HUES64 (cell line): ENCODE data around the gene ATXN8OS. TPM values are rescaled to one million over a fixed set of nuclear protein-coding genes. Genes with fewer than 3 reads are reported as not detected.

Experiments used
- H3K27ac ChIP-seq: 2 replicates; pipeline ENCODE4 v1.7.0; 2013; ENCODE audit warnings: low read depth, low read length, inconsistent platforms
- H3K27me3 ChIP-seq: 2 replicates; pipeline ENCODE4 v1.6.1; 2013; ENCODE audit warnings: mild to moderate bottlenecking, low read length; ENCODE audit not compliant: insufficient read depth
- H3K36me3 ChIP-seq: 2 replicates; pipeline ENCODE4 v1.6.1; 2013; ENCODE audit warnings: mild to moderate bottlenecking, low read length; ENCODE audit not compliant: insufficient read depth
- H3K4me1 ChIP-seq: 2 replicates; pipeline ENCODE4 v1.6.1; 2013; ENCODE audit warnings: mild to moderate bottlenecking, low read length, moderate library complexity; ENCODE audit not compliant: insufficient read depth
- H3K4me3 ChIP-seq: 2 replicates; pipeline ENCODE4 v1.5.1; 2013; ENCODE audit warnings: mild to moderate bottlenecking, low read length, moderate library complexity
- H3K9ac ChIP-seq: 2 replicates; pipeline ENCODE4 v1.6.1; 2013; ENCODE audit warnings: mild to moderate bottlenecking, low read depth, low read length
- H3K9me3 ChIP-seq: 2 replicates; pipeline ENCODE4 v1.6.1; 2013; ENCODE audit warnings: low read depth, low read length; ENCODE audit not compliant: insufficient read depth
- WGBS: fragments of 150-250, 120-280 bp; methylation state at CpG from one replicate; pipeline ENCODE4 v1.1.7; 2013; ENCODE audit warnings: missing lambda C conversion rate; 5-methylcytosine and 5-hydroxymethylcytosine counted together
- polyA plus RNA-seq, 2 experiments: library from polyadenylated mRNA; stranded (reverse); fragments of 50-300 nt; gene quantifications; one replicate each; pipeline ENCODE4 v1.2.3, GENCODE V29; 2013

The ATXN8OS gene
- polyA plus RNA-seq (2013, experiment 1 of 2) = not detected
- not detected for polyA plus RNA-seq (2013, experiment 2 of 2)

DNA sequence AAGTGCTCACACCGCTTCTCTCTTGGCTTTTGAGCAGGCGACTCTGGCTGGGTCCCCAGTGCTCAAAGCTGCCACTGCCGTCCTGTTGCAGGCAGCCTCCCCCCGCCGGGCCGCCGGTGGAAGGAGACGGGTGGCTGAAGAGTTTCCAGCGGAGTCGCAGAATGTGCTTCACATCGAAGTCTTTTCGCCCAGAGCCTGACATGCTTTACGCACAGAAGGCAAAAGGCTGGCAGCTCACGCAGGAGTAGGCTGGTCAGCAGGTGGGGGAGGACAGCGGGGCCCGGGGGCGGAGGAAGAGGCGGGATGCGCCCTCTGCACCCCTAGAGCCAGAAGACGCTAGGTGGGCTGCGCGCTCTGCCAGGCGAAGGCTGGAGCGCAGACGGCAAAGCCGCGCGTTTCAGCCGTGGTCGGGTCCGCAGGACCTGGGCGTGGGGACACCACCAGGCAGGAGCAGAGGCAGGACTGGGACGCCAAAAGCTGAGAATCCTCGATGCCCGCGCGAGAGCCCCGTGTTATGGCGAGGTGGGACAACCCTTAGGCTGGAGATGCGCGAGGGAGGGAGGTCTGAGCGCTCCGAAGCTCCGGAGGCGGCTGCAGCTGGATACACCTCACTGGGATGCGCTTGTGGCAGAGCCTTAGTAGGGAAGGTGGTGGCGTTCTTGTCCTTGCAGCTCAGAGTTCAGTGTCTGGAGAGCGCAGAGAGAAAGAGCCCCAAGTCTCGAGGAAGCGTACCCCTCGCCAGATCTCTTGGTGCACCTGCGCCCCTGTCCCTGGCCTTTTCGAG, at the start of gene ATXN8OS:
Gene ATXN8OS, plus strand, starts transcription at position 329 of the 784 bp plus-strand sequence.
- WGBS = 7% methylated on average over 53 of the region's 53 CpGs
- Histone ChIP-seq H3K4me3 (peak within 1 kb of the TSS; percentile 53), H3K27ac (no peak within 1 kb of the TSS), H3K36me3 (no peaks in the 10 kb centered on the region), H3K9me3 (no peaks in the 10 kb centered on the region), H3K4me1 (0 out of 2 replicates have a peak, but pooled peaks cover 3% of the 10 kb centered on the region), H3K27me3 (peaks cover 62% of the 10 kb centered on the region), H3K9ac (no peak within 1 kb of the TSS)

DNA sequence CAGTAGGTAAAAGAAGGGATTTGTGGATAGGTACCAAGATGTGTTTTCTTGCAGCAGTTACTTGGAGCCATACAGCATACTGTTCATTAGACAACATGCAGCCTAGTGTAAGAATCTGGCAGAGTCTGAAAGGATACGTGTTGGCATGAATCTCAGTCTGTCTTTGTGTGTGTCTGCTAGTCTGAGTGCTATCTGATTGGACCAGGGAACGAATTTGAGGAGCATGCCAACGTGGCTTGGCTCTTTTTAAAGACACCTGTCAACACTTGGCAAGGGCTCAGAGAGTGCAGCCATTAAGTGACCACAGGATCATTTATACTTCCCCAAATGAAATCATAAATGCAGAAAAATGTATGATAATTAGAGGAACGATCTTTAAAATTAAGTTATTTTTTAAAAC, 27.6 kb upstream of the ATXN8OS start:
- no peaks in the 10 kb centered on the region for H3K36me3 ChIP-seq
- no peaks in the 10 kb centered on the region for H3K4me1 ChIP-seq
- no peaks in the 10 kb centered on the region for H3K9me3 ChIP-seq
- 92% methylated on average over 3 of the region's 4 CpGs for WGBS
- no peak overlapping the region for H3K4me3 ChIP-seq
- H3K27ac ChIP-seq = no peak overlapping the region
- no peak overlapping the region for H3K9ac ChIP-seq
- no peaks in the 10 kb centered on the region for H3K27me3 ChIP-seq

- WGBS = 98% methylated on average over 4 of the region's 4 CpGs
- no peak overlapping the region for H3K4me3 ChIP-seq
- no peaks in the 10 kb centered on the region for H3K36me3 ChIP-seq
- no peak overlapping the region for H3K27ac ChIP-seq
- H3K4me1 ChIP-seq = peaks cover 13% of the 10 kb centered on the region
- no peaks in the 10 kb centered on the region for H3K27me3 ChIP-seq
- H3K9me3 ChIP-seq = no peaks in the 10 kb centered on the region
- no peak overlapping the region for H3K9ac ChIP-seq
These were observed 20.4 kb upstream of the ATXN8OS start for GRCh38 chr13:70087247-70087646.

GRCh38 chr13:70088926-70089325, 18.7 kb upstream of the ATXN8OS start:
- H3K27ac ChIP-seq = no peak overlapping the region
- no peak overlapping the region; the same call in 1 of the 2 replicates for H3K4me3 ChIP-seq
- no peaks in the 10 kb centered on the region for H3K36me3 ChIP-seq
- WGBS = 70% methylated on average over 1 of the region's 2 CpGs
- H3K9ac ChIP-seq = no peak overlapping the region
- no peaks in the 10 kb centered on the region for H3K27me3 ChIP-seq
- no peaks in the 10 kb centered on the region for H3K9me3 ChIP-seq
- peaks cover 13% of the 10 kb centered on the region for H3K4me1 ChIP-seq

GRCh38 chr13:70090036-70090723, 17.4 kb upstream of the ATXN8OS start:
- H3K27ac ChIP-seq = no peak overlapping the region
- peaks cover 13% of the 10 kb centered on the region for H3K4me1 ChIP-seq
- no peaks in the 10 kb centered on the region for H3K36me3 ChIP-seq
- no peak overlapping the region for H3K9ac ChIP-seq
- no peaks in the 10 kb centered on the region for H3K27me3 ChIP-seq
- WGBS = 83% methylated on average over 1 of the region's 2 CpGs
- no peaks in the 10 kb centered on the region for H3K9me3 ChIP-seq
- no peak overlapping the region for H3K4me3 ChIP-seq

DNA sequence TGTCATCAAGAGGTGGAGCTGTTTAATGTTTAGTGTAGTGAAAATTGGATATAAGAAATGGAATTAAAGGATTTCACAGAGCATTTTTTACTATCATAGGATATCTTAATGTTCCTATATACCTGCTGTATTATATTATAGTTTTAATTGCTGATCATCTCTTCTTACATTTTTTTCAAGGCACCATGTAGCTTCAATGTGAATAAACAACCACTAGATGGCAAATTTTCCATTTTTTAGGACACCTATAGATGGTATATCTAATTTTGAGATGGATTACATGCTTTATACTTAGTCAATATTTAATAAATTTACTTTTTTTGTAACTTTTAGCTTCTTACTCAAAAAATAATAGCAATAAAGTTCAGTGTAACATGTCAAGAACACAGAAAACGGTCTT, 9.0 kb upstream of the ATXN8OS start:
- Histone ChIP-seq H3K27me3 (no peaks in the 10 kb centered on the region; the same call in 1 of the 2 replicates), H3K27ac (no peak overlapping the region), H3K4me1 (no peaks in the 10 kb centered on the region), H3K9me3 (no peaks in the 10 kb centered on the region), H3K4me3 (no peak overlapping the region), H3K9ac (no peak overlapping the region), H3K36me3 (no peaks in the 10 kb centered on the region)
- WGBS = no CpG with 5 or more reads among the region's 1 CpG

GRCh38 chr13:70104481-70104880, 3.1 kb upstream of the ATXN8OS start:
- H3K9me3 ChIP-seq = no peaks in the 10 kb centered on the region
- H3K9ac ChIP-seq = no peak overlapping the region
- H3K27ac ChIP-seq = no peak overlapping the region

GRCh38 chr13:70107125-70107497, 515 bp upstream of the ATXN8OS start:
- H3K27ac ChIP-seq = no peak overlapping the region
- H3K27me3 ChIP-seq = peaks cover 62% of the 10 kb centered on the region
- H3K4me1 ChIP-seq = 0 out of 2 replicates have a peak, but pooled peaks cover 3% of the 10 kb centered on the region
- 39% methylated on average over 9 of the region's 9 CpGs for WGBS
- no peak overlapping the region for H3K9ac ChIP-seq
- no peaks in the 10 kb centered on the region for H3K36me3 ChIP-seq
- peak overlapping the region; percentile 53 for H3K4me3 ChIP-seq
- no peaks in the 10 kb centered on the region for H3K9me3 ChIP-seq

More at GRCh38 chr13:70104481-70104880, 3.1 kb upstream of the ATXN8OS start:
- no peaks in the 10 kb centered on the region for H3K36me3 ChIP-seq
- 0 out of 2 replicates have a peak, but pooled peaks cover 3% of the 10 kb centered on the region for H3K4me1 ChIP-seq
- H3K4me3 ChIP-seq = no peak overlapping the region
- H3K27me3 ChIP-seq = peaks cover 47% of the 10 kb centered on the region

DNA sequence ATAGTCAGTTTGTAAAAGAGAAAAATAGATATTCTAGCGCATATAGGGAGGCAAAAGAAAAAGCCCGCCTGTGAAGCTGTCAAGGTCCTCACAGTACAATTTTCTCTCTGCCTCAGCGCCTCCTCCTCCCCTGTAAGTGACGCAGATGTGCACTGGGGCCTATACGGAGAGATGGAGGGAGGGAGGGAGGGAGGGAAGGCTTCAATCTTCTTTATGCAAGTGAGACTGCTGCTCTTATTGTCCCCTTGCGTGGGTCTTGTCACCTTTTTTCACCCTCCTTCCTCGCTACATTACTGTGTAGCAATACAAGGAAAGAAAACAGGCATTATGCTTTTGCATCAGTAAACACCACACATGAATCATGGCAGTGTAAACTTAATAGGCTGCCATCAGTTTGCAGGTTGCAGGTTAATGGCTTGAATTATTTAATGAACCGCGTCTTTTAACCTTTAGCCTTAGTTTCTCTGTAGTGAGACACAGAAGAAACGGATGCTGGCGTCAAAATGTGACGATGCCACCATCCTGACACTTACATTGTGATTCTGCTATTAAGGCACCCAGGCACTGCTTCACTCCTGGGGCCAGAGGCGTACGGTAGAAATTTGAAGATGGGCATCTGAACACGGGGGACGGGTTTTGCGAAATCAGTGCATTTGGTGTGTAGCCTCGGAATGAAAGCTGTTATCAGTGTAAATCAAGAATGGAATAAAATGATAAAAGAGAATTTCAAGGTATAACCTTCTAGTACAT, 905 bp downstream of the ATXN8OS start, which contains the start of gene KLHL1:
Gene KLHL1, minus strand, starts transcription at position 97 of the 750 bp plus-strand sequence. CDS start 753 bp downstream, outside the sequence.
- Histone ChIP-seq H3K36me3 (no peaks in the 10 kb centered on the region), H3K9me3 (no peaks in the 10 kb centered on the region), H3K9ac (no peak within 1 kb of the TSS), H3K27ac (no peak within 1 kb of the TSS), H3K27me3 (peaks cover 62% of the 10 kb centered on the region), H3K4me3 (peak within 1 kb of the TSS; percentile 53), H3K4me1 (0 out of 2 replicates have a peak, but pooled peaks cover 3% of the 10 kb centered on the region)
- WGBS = 81% methylated on average over 16 of the region's 18 CpGs

GRCh38 chr13:70117338-70117905, 9.8 kb downstream of the ATXN8OS start:
- Histone ChIP-seq H3K4me1 (no peaks in the 10 kb centered on the region), H3K9me3 (no peaks in the 10 kb centered on the region), H3K9ac (no peak overlapping the region), H3K27ac (no peak overlapping the region), H3K4me3 (no peak overlapping the region), H3K27me3 (no peaks in the 10 kb centered on the region), H3K36me3 (no peaks in the 10 kb centered on the region)
- 86% methylated on average over 2 of the region's 2 CpGs for WGBS
